Thyroid gland (tissue), 4 donors: ENCODE measurements around the gene XRN2.

Experiments used
- CTCF ChIP-seq, 6 experiments: fragments of 200-600 bp in 3 of 6; fragments of 450-650 bp in 3 of 6; sonication (generic) in 3 of 6; IDR thresholded peaks; one replicate each; pipeline ENCODE4 v1.5.1; 2016 to 2019; ENCODE audit warnings: antibody characterized with exemption in 6 of 6, mild to moderate bottlenecking in 2 of 6, inconsistent platforms in 1 of 6, moderate library complexity in 1 of 6
- POLR2A ChIP-seq, 2 donors: fragments of 450-650 bp; IDR thresholded peaks; one replicate each; pipeline ENCODE4 v1.6.1; 2017; ENCODE audit warnings: antibody characterized with exemption in 2 of 2, mild to moderate bottlenecking in 2 of 2, moderate library complexity in 1 of 2

DNA sequence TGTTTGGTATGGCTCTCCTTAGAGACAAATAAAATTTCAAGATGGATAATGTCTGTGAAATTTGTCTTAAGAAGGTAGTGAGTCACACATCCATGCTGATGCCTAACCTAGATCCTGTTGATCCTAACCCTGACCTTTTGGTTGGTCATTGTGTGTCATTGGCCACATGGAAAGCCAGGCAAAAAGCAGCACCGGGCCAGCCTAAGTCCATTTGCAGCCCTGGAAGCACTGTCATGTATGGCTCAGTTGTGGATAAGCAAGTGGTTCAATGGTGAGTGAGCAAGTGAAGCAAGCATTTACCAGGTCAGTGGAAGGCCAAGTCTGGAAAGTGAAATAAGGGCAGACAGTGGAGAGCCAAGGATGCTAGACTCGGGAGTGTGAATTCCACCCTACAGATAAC, 12.1 kb upstream of the XRN2 start:
- no peak for TF ChIP-seq CTCF (IDR thresholded peaks at IDR 0.05)
- TF ChIP-seq POLR2A (IDR thresholded peaks at IDR 0.05): no peak
